Peyer's patch (tissue), 4 donors: ENCODE data around the gene CERS6. TPM values are rescaled to one million over a fixed set of nuclear protein-coding genes. Genes with fewer than 3 reads are reported as not detected.

Source experiments
- DNase-seq, 3 donors: peaks; one replicate each; pipeline ENCODE4 v3.0.0-alpha.2; 2017 to 2019
- H3K27ac ChIP-seq, 4 donors: fragments of 200-600 bp; sonication (generic); one replicate each; pipeline ENCODE4 v1.5.1; 2016 to 2019
- H3K27me3 ChIP-seq, 2 donors: fragments of 200-600 bp; sonication (generic); one replicate each; pipeline ENCODE4 v1.5.1; 2019
- H3K36me3 ChIP-seq, 3 donors: fragments of 200-600 bp; sonication (generic); one replicate each; pipeline ENCODE4 v1.5.1; 2016 to 2019
- H3K4me1 ChIP-seq, 4 donors: fragments of 200-600 bp; sonication (generic); one replicate each; pipeline ENCODE4 v1.5.1; 2016 to 2019
- H3K4me3 ChIP-seq, 4 donors: fragments of 200-600 bp; sonication (generic); 1 replicate in 3 of 4; 2 replicates in 1 of 4; pipeline ENCODE4 v1.5.1; 2016 to 2019; ENCODE audit warnings: mild to moderate bottlenecking in 1 of 4
- H3K9me3 ChIP-seq, 4 donors: fragments of 200-600 bp; sonication (generic); one replicate each; pipeline ENCODE4 v1.5.1; 2016 to 2019; ENCODE audit warnings: mild to moderate bottlenecking in 1 of 4
- POLR2A ChIP-seq, 2 donors: fragments of 450-650 bp; IDR thresholded peaks; one replicate each; pipeline ENCODE4 v1.5.1; 2017; ENCODE audit warnings: antibody characterized with exemption in 2 of 2, mild to moderate bottlenecking in 2 of 2, moderate library complexity in 2 of 2
- total RNA-seq, 4 donors: library from RNA; depleted of rRNA; stranded (reverse); fragments of >200 nt; gene quantifications; one replicate each; pipeline ENCODE4 v1.1.0, GENCODE V29; 2016
- TF ChIP-seq, protein P1 (sequence below), 6 experiments: fragments of 450-650 bp in 4 of 6; fragments of 200-600 bp in 2 of 6; sonication (generic) in 1 of 6; IDR thresholded peaks; one replicate each; pipeline ENCODE4 v1.5.1; 2017 to 2019; ENCODE audit warnings: antibody characterized with exemption in 6 of 6, mild to moderate bottlenecking in 3 of 6, moderate library complexity in 1 of 6

The CERS6 gene
- total RNA-seq, 4 donors from 2014 or later = 28.1 to 110 (median 96.7) TPM

DNA sequence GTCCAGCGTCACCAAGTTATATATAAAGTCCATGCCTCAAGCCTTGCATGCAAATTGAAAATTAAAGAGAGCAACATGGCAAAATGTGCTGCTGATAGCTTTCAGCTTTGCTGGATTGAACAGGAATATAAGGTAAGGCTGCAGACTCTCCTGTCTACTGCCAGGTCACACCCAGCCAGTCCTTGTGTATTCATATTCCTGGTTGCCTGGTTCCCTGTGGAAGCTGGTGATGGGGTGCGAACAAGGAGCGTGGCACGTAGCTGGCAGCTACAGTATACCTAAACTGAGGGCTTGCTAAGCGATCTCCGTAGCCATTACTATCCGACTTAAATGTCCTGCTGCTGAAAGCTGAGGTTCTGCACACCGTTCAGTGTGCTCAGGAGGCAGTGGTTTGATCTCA is 296.3 kb downstream of the CERS6 start:
- no peak overlapping the region for H3K27ac ChIP-seq
- TF ChIP-seq, protein P1, sequence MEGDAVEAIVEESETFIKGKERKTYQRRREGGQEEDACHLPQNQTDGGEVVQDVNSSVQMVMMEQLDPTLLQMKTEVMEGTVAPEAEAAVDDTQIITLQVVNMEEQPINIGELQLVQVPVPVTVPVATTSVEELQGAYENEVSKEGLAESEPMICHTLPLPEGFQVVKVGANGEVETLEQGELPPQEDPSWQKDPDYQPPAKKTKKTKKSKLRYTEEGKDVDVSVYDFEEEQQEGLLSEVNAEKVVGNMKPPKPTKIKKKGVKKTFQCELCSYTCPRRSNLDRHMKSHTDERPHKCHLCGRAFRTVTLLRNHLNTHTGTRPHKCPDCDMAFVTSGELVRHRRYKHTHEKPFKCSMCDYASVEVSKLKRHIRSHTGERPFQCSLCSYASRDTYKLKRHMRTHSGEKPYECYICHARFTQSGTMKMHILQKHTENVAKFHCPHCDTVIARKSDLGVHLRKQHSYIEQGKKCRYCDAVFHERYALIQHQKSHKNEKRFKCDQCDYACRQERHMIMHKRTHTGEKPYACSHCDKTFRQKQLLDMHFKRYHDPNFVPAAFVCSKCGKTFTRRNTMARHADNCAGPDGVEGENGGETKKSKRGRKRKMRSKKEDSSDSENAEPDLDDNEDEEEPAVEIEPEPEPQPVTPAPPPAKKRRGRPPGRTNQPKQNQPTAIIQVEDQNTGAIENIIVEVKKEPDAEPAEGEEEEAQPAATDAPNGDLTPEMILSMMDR (IDR thresholded peaks at IDR 0.05) = no peak
- TF ChIP-seq POLR2A (IDR thresholded peaks at IDR 0.05) = no peak
- DNase-seq = no peak

DNA sequence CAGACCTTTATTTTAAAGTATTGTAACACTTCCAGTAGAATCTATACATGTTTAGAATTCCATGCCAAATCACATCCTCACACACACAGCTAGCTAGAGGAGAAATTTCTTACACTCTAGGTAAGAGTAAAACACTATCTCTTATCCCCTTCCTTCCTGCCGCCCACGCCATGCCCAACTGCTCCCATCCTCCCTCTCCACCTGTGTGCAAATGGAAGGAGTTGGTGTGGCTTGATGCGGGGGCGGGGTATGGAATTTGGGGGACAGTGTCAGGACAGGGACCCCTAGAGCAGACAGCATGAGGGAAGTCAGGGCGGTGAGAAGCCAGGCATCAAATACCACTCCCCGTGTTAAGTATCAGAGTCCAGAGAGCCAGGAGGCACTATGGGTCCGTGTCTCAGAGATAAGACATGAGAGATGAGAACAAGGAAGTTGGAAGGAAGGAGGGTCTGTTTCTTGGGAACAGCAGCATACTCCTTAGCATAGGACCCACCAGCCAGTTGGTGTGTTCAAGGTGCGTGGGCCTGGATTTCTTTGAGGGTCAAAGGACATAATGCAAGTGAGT is 297.8 kb downstream of the CERS6 start:
- Histone ChIP-seq H3K27ac (peak overlapping the region in 1 of 4 donors; percentile 26), H3K9me3 (no peaks in the 10 kb centered on the region), H3K4me1 (peaks cover 0 to 40% (median 0%) of the 10 kb centered on the region in 4 donors), H3K27me3 (no peaks in the 10 kb centered on the region), H3K36me3 (peaks cover 0 to 11% (median 0%) of the 10 kb centered on the region in 3 donors), H3K4me3 (no peak overlapping the region)
- peak in 1 of 3 donors; percentile 48 for DNase-seq
- no peak for TF ChIP-seq POLR2A (IDR thresholded peaks at IDR 0.05)
- TF ChIP-seq, protein P1 (IDR thresholded peaks at IDR 0.05) = no peak

More for the DNA sequence above, 296.3 kb downstream of the CERS6 start:
- no peaks in the 10 kb centered on the region for H3K9me3 ChIP-seq
- peaks cover 0 to 11% (median 0%) of the 10 kb centered on the region in 3 donors for H3K36me3 ChIP-seq
- H3K4me3 ChIP-seq = no peak overlapping the region
- H3K27me3 ChIP-seq = no peaks in the 10 kb centered on the region
- peaks cover 0 to 41% (median 0%) of the 10 kb centered on the region in 4 donors for H3K4me1 ChIP-seq

DNA sequence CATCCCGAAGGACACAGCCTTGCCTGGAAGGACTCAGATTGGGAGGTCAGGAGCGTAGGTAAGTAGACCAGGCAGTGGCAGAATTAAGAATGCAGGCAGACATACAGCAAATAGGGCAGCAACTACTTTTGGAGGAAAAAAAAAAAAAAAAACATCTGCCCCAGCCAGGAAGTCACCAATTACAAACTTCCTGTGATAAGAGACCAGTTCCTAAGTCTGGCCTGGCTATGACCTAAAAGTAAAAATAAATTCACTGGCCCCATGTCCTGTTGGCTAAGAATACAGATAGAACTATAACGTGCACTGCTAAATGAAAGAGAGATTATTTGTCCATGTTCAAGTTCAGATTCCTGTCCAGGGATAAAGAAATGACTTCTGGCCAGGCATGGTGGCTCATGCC is 301.2 kb downstream of the CERS6 start:
- Histone ChIP-seq H3K27ac (no peak overlapping the region), H3K4me1 (peaks cover 0 to 16% (median 0%) of the 10 kb centered on the region in 4 donors), H3K36me3 (peaks cover 0 to 11% (median 0%) of the 10 kb centered on the region in 3 donors), H3K27me3 (no peaks in the 10 kb centered on the region), H3K4me3 (no peak overlapping the region), H3K9me3 (no peaks in the 10 kb centered on the region)
- DNase-seq = no peak
- TF ChIP-seq POLR2A (IDR thresholded peaks at IDR 0.05) = no peak
- TF ChIP-seq, protein P1 (IDR thresholded peaks at IDR 0.05) = no peak

DNA sequence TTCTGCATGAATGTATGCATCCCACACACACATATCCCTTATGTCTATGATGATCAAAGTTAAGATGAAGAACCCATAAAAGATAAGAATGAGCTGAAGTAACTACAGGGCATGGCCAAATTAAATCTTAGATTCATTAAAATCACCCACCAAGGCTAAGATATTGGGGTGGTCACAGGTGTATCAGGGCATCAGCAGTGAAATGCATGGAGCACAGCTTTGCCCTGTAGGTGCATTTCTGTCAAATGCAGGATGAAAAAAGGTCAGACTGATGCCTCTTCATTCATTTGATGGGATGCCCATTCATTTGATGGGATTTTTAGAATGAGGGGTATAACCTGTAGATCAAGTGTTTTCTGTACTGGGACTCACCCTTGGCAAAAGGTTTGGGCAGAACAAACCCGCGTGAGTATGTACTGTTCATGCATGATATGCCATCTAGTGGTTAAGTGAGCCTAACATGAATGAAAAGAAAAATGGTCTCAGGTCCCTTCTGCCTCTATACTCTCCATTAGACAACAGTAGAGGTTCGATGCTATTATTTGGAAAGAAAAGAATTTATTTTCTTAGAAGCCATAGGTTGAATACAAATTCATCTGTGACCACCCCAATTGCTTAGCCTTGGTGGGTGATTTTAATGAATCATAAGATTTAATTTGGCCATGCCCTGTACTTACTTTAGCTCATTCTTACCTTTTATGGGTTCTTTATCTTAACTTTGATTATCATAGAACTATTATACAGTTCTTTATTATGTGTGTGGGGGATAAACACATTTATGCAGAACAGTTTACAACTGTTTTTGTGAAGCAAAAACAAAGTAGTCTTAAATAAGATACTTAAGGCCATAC is 303.1 kb downstream of the CERS6 start:
- Histone ChIP-seq H3K4me1 (peaks cover 0 to 7% (median 0%) of the 10 kb centered on the region in 4 donors), H3K4me3 (no peak overlapping the region), H3K36me3 (peaks cover 0 to 7% (median 0%) of the 10 kb centered on the region in 3 donors), H3K27ac (no peak overlapping the region), H3K27me3 (no peaks in the 10 kb centered on the region), H3K9me3 (no peaks in the 10 kb centered on the region)
- TF ChIP-seq, protein P1 (IDR thresholded peaks at IDR 0.05) = peak in 5 of 6 experiments; percentile 37 to 85 (median 75)
- no peak for TF ChIP-seq POLR2A (IDR thresholded peaks at IDR 0.05)
- peak in 1 of 3 donors; percentile 53 for DNase-seq

DNA sequence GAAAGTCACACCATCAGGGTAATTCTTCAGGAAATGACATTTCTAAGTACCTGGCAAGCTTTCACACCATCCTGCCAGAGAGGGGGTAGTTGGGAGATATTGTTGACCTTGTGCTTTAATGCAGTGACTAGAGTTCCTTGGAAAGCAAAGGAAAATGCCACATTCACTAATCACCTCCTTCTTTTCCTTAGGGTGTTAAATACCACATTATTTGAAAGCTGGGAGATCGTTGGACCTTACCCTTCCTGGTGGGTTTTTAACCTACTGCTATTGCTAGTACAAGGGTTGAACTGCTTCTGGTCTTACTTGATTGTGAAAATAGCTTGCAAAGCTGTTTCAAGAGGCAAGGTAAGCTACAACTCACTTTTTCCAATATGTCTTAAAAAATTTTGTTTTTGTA is 309.3 kb downstream of the CERS6 start:
- peaks cover 0 to 12% (median 0%) of the 10 kb centered on the region in 3 donors for H3K36me3 ChIP-seq
- TF ChIP-seq POLR2A (IDR thresholded peaks at IDR 0.05) = no peak
- TF ChIP-seq, protein P1 (IDR thresholded peaks at IDR 0.05) = no peak
- DNase-seq = no peak
- H3K9me3 ChIP-seq = no peaks in the 10 kb centered on the region
- H3K27me3 ChIP-seq = no peaks in the 10 kb centered on the region
- no peak overlapping the region for H3K27ac ChIP-seq
- no peaks in the 10 kb centered on the region for H3K4me1 ChIP-seq
- H3K4me3 ChIP-seq = no peak overlapping the region
